ENCODE data around the gene ABCD3. TPM values are rescaled to one million over a fixed set of nuclear protein-coding genes. Genes with fewer than 3 reads are reported as not detected.
"Not testable (repeated sequence)": the region's sequence is repeated elsewhere in the genome, so short reads cannot be mapped to it uniquely, and the experiment has no call there.

ABCD3 gene
- total RNA-seq, 1 experiment from 2014 or later = 45.3 TPM

DNA sequence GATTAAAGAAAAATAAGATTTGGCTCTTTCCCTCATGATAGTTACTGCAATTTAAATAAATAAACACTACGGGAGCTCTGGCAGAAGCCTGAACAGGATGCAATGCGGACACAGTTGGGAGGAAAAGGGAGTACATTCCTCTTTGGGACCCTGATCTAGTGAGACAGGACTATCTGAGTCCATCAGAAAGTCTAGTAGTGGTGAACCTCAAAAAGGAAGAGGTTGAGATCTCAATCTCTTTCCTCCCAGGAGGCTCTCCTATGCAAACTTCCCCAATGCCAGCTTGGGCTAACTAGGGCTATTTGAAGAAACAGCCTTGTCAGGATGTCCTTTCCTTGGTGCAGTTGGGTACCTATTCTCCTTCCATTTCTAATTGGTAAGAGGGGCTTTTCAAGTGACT is 4.9 kb upstream of the ABCD3 start:
- no peak for DNase-seq (ENCODE audit: low read depth)

DNA sequence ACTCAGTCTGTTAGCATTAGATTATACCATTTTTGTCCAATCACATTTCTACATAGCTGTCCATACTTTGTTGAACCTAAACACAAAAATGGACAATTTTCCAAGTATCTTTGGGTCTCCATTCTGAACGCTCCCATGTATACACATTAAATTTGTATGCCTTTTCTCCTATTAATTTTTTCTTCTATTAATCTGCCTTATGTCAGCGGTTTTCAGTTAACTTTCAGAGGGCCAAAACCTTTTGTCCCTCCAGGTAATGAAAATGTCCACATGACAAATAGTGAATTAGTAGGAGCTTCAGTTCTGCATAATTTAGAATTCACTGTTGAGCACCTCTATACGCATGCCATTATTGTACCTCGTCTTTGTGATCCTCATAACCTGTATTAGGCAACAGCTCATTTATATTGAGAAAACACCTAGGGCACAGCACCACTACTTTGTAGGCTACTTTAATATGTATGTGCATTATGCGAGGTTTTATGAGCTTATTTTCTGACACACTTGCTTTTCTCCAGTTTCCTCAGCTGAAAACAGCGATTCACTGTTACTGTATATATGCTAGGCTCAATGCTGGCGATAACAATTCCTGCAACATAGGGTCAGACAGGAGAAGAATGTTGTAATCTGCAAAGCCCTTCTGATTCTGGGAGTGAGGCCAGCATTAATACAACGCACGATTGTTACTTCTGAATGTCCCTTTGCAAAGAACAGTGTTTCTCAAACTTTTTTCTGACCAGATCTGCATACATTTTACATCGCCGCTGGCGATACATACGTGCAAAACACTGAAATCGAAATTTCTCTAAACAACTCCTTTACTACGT is 1.1 kb upstream of the ABCD3 start:
- DNase-seq (ENCODE audit: low read depth) = peak; percentile 56

GRCh38 chr1:94417728-94417977 is 536 bp upstream of the ABCD3 start:
- no peak for DNase-seq (ENCODE audit: low read depth)

GRCh38 chr1:94418664-94419655 is 771 bp downstream of the ABCD3 start:
- peak; percentile 37 for DNase-seq (ENCODE audit: low read depth)

DNA sequence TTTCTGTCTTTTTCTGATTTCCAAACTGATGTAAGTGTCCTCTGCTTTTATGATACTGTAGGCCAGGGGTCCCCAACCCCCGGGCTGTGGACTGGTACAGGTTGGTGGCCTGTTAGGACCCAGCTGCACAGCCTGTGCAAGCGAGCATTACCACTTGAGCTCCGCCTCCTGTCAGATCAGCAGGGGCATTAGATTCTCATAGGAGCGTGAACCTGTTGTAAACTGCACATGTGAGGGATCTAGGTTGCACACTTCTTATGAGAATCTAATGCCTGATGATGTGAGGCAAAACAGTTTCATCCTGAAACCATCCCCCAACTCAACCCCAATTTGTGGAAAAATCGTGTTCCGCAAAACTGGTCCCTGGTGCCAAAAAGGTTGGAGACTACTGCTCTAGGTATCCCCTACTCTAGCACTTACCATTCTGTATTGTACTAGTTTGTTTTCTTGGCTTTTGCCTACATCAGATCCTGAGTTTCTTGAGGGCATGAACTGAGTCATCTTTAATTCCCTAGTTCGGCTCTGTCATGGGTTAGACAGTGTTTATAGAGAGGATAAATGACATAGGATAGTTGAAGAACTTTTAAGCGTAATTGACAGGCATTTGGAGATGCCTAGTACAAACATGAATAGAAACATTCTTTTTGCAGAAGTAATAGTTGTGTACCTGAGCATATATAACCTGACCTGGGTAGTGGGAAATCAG is 4.1 kb downstream of the ABCD3 start:
- peak; percentile 29 for DNase-seq (ENCODE audit: low read depth)

DNA sequence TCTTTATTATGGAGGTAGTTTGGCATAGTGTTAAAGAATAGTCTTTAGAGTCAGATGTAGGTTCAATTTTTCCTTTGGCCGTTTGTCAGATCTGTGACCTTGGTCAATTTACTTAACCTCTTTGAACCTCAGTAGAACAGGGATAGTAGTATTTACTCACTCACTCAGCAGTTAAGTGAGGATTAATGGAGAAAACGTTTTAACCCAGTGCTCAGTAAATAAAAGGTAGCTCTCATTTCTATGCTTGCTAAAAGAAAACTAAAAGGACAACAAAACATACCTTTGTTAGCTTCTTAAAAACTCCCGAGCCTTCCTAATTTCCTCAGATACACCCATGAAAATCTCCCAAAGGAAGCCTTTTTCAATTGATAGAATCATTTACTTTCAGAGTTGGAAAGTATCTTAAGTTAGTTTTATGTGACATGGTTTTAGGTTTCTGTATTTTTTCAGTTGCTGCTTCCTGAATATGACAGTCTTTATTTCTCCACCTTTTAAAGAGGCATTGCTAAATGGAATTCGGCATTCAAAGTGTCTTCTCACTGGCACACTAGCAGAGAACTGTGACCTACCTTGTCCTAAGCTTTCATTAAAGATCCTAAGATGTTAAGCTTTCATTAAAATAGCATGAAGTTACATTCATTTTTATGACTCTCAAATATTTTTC is 7.8 kb downstream of the ABCD3 start:
- DNase-seq (ENCODE audit: low read depth) = no peak

DNA sequence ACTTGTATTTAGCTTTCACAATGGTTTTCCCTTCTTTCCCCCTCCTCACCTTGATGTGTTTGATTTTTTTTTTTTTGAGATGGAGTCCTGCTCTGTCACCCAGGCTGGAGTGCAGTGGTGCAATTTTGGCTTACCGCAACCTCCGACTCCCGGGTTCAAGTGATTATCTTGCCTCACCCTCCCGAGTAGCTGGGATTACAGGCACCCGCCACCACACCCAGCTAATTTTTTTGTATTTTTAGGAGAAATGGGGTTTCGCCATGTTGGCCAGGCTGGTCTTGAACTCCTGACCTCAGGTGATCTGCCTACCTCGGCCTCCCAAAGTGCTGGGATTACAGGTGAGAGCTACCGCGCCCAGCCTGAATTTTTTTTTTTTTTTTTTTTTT is 8.3 kb downstream of the ABCD3 start:
- DNase-seq (ENCODE audit: low read depth) = not testable (repeated sequence)

GRCh38 chr1:94428441-94428840 is 10.3 kb downstream of the ABCD3 start:
- DNase-seq (ENCODE audit: low read depth) = no peak

DNA sequence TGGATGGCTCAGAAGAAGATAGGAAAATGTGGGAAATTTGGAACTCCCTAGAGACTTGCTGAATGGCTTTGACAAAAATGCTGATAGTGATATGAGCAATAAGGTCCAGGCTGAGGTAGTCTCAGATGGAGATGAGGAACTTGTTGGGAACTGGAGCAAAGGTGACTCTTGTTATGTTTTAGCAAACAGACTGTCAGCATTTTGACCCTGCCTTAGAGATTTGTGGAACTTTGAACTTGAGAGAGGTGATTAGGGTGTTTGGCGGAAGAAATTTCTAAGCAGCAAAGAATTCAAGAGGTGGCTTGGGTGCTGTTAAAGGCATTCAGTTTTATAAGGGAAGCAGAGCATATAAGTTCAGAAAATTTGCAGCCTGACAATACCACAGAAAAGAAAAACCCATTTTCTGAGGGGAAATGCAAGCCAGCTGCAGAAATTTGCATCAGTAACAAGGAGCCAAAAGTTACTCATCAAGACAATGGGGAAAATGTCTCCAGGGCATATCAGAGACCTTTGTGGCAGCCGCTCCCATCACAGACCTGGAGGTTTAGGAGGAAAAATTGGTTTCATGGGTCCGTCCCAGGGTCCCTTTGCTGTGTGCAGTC is 10.8 kb downstream of the ABCD3 start:
- not testable (repeated sequence) for DNase-seq (ENCODE audit: low read depth)

DNA sequence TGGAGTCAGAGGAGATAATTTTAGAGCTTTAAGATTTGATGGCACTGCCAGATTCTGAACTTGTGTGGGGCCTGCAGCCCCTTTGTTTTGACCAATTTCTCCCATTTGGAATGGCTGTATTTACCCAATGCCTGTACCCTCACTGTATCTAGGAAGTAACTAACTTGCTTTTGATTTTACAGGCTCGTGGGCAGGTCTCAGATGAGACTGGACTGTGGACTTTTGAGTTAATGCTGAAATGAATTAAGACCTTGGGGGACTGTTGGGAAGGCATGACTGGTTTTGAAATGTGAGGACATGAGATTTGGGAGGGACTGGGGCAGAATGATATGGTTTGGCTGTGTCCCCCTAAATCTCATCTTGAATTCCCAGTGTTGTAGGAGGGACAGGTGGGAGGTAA is 11.9 kb downstream of the ABCD3 start:
- DNase-seq (ENCODE audit: low read depth) = not testable (repeated sequence)

DNA sequence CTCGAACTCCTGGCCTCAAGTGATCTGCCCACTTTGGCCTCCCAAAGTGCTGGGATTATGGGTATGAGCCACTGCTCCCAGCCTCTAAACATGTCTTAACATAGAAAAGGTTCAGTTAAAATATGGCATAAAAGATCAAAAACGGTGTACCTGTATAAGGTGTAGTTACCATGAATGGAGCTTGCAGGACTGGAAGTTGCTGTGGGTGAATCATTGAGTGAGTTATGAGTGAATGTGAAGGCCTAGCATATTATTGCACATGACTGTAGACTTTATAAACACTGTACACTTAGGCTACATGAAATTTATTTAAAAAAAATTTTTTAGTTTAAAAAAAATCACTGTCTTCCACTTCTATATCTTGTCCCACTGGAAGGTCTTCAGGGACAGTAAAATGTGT is 15.7 kb downstream of the ABCD3 start:
- no peak for DNase-seq (ENCODE audit: low read depth)

DNA sequence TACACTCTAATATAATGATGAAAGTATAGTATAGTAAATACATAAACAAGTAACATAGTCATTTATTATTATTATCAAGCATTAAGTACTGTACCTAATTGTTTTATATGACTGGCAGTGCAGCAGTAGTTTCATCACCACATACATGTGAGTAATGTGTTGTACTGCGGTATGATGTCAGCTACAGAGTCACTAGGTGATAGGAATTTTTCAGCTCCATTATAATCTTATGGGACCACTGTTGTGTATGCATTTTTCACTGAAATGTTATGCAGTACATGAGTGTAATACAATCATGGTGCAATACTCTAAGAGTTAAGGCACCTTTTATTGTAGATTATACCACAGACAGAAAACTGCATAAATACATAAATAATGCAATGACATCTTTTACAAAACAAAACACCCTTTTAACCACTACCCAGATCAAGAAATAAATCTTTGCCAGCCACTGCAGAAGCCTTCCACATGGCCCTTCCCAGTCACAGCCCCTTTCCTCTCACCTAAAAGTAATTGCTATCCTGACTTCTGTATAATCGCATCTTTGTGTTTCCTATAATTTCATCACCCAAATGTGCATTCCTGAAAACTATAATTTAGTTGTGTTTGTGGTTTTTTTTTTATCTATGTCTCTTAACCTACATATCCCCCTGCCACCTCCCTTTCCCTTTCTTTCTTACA is 16.3 kb downstream of the ABCD3 start:
- DNase-seq (ENCODE audit: low read depth) = no peak

DNA sequence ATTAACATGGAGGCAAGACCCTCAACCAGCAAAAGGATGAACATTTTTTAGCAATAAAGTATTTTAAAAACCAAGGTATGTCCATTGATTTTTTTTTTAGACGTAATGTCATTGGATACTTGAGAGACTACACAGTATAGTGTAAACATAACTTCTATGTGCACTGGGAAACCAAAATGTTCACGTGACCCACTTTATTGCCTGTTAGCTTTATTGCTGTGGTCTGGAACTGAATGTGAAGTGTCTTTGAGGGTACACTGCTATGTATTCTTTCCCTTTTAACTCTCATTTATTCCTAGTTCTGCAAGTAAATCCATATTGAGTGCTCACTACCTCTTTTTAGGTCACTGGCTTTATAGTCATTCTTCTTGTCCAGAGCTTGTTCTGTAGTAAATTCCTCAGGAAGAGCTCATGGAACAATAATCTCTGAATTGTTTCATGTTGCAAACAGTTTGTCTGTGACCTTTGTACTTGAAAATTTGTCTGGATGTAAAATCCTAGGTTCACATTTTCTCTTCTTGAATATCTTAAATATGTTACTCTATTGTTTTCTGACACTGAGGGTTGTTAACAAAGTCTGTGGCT is 20.6 kb downstream of the ABCD3 start:
- DNase-seq (ENCODE audit: low read depth) = no peak

GRCh38 chr1:94440088-94440487 is 21.9 kb downstream of the ABCD3 start:
- DNase-seq (ENCODE audit: low read depth) = no peak

GRCh38 chr1:94443067-94443466 is 24.9 kb downstream of the ABCD3 start:
- DNase-seq (ENCODE audit: low read depth) = not testable (repeated sequence)

DNA sequence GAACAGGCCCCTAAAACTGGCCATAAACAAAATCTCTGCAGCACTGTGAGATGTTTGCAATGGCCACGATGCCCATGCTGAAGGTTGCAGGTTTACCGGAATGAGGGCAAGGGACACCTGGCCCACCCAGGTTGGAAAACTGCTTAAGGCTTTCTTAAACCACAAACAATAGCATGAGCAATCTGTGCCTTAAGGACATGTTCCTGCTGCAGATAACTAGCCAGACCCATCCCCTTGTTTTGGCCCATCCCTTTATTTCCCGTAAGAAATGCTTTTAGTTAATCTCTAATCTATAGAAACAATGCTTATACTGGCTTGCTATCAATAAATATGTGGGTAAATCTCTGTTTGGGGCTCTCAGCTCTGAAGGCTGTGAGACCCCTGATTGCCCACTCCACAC is 26.6 kb downstream of the ABCD3 start:
- DNase-seq (ENCODE audit: low read depth) = not testable (repeated sequence)

DNA sequence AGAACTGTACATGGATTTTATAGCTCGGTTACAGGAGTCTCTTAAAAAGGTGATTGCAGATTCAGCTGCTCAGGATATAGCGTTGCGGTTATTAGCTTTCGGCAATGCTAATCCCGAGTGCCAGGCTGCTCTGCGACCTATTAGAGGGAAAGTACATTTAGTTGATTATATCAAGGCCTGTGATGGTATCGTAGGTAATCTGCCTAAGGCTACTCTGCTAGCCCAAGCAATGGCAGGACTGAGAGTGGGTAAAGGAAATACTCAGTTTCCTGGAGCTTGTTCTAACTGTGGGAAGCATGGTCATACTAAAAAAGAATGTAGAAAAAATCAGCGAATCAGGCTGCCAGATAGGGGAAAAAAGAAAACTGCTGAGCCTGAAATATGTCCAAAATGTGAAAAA is 27.5 kb downstream of the ABCD3 start:
- not testable (repeated sequence) for DNase-seq (ENCODE audit: low read depth)

- not testable (repeated sequence) for DNase-seq (ENCODE audit: low read depth)
Measured at GRCh38 chr1:94446177-94446576, 28.0 kb downstream of the ABCD3 start.

DNA sequence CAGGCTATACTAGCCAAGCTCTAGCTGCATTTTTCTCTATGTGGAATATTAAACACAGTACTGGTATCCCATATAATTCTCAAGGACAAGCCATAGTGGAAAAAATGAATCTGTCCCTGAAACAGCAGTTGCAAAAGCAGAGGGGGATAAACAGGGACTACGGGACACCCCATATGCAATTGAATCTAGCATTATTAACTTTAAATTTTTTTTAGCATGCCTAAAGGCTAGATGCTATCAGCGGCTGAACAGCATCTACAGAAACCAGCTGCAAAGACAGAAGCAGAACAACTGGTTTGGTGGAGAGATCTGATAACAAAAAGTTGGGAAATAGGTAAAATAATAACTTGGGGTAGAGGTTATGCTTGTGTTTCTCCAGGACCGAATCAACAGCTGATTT is 30.6 kb downstream of the ABCD3 start:
- not testable (repeated sequence) for DNase-seq (ENCODE audit: low read depth)

GRCh38 chr1:94456736-94457135 is 38.5 kb downstream of the ABCD3 start:
- DNase-seq (ENCODE audit: low read depth) = peak; percentile 17

Data from LHCN-M2 (cell line).